Measurements from ENCODE around the gene PLCB1.
"Not testable (repeated sequence)": the region's sequence is repeated elsewhere in the genome, so short reads cannot be mapped to it uniquely, and the experiment has no call there.

The PLCB1 gene

DNA sequence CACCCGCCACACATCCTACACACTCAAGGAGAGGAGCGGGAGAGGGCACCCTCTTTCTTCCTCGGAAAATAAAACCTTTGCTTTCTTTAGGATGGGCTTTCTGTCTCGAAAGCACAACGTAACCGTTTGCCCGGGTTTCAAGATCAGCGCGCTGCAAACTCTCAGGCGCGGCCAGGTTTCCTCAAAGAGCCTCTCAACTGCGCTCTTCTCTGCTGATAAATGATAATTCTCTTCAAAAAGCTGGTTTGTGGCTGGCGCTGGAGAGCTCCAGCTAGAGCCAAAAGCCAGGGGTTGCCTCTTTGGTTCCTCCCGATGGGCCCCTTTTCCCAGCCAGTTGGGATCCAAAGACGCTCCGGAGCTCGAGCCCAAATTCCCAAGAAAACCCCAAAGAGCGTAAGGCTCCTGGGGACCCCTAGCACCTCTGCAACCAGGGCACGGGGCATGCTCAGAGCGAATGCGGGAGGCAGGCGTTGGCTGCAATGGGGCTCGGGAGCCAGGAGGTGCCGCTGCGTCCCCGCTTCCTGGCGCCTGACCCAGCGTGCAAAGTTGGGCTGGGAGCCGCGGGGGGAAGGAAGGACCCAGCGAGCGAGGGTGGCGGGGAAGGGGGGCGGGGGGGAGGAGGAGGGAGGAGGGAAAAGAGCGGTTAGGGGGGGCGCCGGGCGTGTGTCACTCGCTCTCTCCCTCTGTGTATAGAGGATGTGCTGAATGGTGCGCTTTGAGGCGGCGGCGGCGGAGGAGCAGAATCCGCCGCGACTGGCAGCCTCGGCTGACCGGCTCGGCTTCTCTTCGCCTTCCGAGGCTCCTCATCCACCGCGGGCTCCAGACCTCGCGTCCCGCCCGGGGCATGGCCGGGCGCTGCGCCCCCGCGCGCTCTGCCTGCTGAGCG lies at the start of gene PLCB1:
TSS of gene PLCB1 (plus strand) at position 669 of the 886 bp plus-strand sequence. CDS start 386 bp downstream, outside the sequence.
- peak; percentile 52 to 56 for DNase-seq (ENCODE audit: low read depth in 2 of 2)

DNA sequence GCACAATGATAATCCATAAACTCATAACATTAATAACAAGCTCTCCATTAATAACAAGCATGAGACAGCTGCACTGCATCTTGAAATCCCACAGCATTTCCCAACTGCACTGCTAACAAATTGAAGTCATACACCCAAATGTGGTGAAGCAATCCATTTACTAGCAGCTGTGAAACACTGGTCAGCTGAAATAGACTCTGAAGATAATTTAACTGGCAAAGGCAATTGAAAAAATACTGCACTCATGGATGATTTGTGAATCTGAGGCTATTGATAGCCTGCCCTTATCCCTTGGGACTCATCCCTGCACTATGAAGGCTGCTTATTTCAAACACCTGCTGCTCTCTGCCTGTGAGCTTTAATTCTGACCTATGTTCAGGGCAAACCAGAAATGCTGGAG lies 49.1 kb upstream of the PLCB1 start:
- DNase-seq (ENCODE audit: low read depth in 2 of 2) = no peak

DNA sequence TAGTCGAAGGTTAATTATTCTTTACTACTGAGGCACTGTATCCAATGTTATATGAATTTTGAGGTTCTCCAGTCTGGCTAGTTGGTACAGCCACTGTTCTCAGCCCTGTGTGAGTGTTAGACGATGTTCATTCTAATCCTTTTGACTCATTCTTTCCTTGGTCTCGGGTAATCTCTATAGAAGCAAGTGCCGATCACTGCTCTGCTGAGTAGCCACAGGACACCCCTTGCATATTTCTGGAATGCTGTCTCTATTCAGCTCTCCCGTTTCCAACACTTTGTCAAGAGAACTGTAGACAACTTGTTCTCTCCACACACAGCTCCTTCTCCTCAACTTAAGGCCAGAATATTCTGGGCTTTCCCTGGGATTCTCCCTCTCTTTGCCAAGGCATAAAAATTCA lies 42.4 kb upstream of the PLCB1 start:
- DNase-seq (ENCODE audit: low read depth in 2 of 2) = no peak

DNA sequence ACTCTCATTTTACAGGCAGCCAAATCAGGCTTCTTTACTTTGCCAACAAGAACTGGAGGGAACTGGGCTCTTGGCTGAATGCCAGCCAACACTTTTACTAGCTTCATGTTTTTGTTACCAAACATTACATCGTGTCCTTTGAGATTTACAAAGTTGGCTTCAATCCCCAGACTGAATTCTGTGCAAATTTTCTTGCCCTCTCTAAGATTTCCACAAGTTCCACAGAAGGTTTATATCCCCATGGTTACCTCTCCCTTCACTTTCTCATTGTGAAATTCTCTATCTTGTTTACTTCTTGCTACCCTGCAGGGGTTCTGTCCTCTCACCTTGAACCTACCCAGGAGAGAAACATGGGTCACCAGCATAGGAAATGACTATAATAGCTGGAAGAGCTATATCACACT lies 37.6 kb upstream of the PLCB1 start:
- DNase-seq (ENCODE audit: low read depth in 2 of 2) = no peak

DNA sequence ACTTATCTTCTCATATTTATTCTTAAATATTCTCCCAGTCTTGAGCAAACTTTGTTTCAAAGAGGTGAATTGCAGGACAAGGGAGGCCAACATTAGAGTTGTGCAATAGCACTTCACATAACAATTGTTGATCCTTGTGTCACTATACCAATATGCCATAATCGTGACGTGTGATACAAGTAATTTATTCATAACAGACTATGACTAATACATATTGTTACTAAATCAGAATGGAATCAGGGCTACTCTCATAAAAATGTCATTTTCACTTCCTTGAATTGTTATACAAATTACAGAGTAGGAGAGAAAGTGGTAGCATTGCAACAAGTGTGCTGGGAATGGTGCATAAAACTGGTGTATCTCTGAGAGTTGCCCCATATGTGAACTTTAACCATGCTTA lies 37.2 kb upstream of the PLCB1 start:
- DNase-seq (ENCODE audit: low read depth in 2 of 2) = no peak

DNA sequence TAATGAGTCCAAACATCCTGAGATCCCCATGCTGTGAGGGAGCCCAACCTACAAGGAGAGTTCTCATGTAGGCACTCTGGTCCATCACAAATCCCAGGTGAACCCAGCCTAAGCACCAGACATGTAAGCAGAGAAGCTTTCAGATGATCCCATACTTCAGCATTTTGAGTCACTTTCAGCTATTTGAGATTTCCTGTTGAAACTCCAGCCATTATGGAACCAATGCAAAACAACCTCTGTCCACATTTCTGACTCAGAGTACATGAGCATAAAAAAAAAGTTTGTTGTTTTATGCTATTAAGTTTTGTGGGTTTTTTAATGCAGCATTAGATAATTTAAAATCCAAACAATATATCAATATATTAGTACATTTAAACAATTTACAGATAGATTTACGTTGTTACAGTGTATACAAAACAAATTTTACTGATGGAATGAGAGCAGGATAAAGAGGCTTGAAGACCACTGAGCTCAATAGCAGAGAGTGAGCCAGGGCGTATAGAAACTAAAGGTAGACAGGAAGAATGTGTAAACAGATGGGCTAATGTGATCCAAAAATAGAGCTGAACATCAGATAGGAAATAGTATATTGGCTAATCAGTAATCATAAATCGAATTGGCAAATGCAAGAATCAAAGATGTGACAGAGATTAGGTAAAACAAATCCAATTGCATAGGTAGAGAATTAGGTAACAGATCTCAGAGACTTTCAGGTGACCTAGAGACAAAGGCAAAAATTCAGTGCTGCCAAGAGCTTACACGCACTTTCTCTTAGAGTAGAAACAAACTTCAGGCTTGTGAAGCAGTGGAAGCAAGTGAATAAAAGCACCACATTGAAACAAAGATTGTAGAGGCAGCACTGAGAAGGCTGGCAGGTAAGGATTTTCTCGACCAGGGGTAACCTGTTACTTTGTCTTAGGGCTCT lies 36.2 kb upstream of the PLCB1 start:
- DNase-seq (ENCODE audit: low read depth in 2 of 2) = no peak

DNA sequence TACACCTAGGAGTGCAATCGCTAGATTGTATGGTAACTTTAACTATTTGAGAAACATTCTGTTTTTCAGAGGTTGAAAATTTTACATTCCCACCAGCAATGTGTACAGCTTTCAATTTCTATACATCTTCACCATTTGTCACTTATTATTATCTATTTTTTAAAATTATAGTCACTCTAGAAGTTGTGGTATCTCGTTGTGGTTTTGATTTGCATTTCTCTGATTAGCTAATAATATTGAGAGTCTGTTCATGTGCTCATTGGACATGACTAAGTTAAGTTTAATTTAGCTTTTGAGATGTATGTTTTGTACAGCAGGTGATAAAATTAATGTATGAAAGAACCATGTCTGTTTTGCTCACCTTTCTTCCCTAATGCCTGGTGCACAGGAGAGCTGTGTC lies 34.8 kb upstream of the PLCB1 start:
- no peak for DNase-seq (ENCODE audit: low read depth in 2 of 2)

DNA sequence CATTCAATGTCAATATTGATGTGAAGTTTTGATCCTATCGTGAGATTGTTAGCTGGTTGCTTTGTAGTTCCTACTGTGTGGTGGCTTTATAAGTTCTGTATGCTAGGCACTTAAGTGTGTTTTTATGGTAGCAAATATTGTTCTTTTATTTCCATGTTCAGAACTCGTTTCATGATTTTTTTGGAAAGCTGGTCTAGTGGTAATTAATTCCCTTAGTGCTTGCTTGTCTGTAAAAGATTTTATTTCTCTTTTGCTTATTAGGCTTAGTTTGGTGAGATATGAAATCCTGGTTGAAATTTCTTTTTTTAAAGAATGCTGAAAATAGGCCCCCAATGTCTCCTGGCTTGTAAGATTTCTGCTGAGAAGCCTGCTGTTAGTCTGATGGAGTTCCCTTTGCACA lies 27.8 kb upstream of the PLCB1 start:
- no peak for DNase-seq (ENCODE audit: low read depth in 2 of 2)

DNA sequence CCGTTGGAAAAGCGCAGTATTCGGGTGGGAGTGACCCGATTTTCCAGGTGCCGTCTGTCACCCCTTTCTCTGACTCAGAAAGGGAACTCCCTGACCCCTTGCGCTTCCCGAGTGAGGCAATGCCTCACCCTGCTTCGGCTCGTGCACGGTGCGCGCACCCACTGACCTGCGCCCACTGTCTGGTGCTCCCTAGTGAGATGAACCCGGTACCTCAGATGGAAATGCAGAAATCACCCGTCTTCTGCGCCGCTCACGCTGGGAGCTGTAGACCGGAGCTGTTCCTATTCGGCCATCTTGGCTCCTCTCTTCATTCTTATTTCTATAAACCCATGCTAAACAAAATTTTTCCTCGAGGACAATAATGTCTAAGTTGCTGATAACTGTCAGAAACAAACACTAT lies 17.5 kb upstream of the PLCB1 start:
- not testable (repeated sequence) for DNase-seq (ENCODE audit: low read depth in 2 of 2)

DNA sequence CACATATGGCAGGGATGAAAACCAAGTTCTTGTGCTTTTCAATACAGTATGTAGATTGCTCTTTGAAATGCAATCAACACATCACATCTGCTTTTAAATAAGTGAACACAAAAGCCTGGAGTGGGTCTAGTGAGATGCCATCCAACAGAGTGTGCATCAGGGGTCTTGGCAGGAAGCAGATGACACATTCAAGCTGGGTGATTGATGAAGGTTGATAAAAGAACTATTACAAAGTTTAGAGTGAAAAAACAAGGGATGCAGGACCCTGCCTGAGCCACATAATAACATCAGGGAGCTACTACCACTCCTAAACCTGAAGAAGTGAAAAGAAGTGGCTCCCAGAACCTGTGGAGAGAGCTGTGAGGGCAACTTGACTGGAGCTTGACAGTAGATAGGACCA lies 16.6 kb upstream of the PLCB1 start:
- DNase-seq (ENCODE audit: low read depth in 2 of 2) = no peak

DNA sequence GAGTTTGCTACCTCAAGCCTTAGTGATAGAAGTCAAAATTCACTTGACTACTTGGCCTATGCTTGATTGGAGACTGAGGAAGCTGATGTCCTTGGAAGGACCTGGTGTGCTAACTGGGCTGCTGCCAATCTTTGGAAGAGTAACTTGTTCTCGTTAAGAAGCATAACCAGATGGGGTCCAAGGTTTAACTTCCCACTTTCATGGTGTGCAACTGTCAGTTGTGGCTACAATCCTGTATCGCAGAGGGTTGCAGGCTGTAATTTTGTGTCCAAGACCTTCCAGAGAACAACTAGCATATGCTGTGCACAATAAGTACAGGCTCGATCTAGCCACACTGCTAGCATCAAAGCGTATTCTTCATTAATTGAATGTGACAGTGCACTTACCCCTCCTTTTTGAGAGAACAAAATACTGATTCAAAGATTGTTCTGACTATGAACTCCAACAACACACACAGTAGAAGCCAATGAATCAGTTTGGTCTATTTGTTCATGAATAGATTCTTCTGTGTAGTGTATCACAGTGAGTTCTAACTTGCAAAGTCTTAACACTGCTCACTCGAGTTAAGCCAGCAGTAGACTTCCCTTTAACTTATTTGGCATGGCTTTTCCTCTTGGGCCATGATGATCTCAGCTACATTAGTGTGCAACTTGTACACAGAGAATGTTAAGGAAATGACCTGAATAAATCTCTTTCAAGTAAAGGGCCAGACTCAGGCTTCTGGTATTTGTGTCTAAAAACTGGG lies 15.8 kb upstream of the PLCB1 start:
- DNase-seq (ENCODE audit: low read depth in 2 of 2) = no peak

DNA sequence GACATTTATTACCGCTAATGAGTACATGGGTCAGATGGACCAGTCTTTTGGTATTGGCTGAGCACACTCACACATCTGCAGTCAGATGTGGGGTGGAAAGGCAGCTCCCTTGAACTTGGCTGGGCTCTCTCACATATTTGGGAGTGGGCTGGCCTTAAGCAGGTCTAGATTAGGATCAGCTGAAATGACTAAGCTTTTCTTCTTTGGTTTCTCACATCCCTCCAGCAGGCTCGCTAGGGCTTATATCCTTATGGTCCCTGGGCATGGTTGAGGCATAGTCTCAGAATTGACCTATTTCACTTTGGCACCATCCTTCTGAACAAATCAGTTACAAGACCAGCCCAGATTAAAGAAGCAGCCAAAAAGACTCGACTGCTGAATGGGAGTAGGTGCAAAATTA lies 14.4 kb upstream of the PLCB1 start:
- DNase-seq (ENCODE audit: low read depth in 2 of 2) = no peak

DNA sequence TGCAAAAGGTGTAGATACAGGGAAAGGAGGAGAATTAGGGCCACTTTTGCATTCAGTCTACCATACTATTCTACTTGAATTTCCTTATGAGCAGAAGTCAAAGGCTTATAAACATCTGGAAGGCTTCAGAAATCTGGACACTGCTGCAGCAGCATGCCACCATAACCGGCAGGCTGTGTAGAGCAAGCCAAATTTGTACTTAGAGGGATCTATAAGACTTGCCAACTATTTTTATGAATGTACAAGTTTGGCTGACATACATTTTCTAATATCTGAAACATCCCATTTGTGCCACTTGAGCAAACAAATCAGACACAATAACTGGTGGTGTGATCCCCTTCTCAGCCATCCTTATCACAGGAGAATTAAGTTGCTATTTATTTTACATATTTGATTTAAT lies 14.0 kb upstream of the PLCB1 start:
- DNase-seq (ENCODE audit: low read depth in 2 of 2) = no peak

DNA sequence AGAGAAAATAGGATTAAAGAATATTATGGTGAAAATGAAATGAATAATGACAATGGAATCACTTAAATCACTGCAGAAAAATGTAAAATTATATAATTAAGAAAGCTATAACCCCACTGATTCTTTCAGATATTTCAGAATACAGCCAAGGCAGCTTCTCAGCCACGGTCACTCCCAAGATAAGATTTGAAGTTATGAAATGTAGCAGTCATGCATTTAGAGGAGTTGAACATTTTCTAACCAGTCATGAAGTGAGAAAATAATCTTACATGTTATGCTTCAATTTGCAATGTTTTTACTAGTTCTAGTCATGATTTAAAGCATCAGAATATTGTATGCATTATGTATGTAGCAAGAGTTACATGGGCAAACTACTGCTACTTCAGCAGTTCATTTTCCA lies 13.3 kb upstream of the PLCB1 start:
- no peak for DNase-seq (ENCODE audit: low read depth in 2 of 2)

DNA sequence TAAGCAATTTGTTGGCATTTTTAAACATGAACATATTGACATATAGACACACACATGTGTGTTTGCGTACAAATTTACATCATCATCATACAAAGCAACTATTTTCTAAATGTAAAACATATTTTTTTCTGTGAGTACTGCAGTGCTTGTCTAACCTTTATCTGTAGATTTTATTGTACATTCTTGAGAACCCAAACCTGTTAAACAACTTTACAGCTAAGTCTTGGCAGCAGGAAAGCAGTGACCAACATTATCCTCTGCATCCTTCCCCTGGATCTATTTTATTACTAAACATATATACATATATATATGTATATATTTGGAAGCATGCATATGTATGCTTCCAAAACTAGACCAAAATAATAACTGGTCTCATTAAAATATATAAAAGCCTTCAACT lies 10.4 kb upstream of the PLCB1 start:
- no peak for DNase-seq (ENCODE audit: low read depth in 2 of 2)

DNA sequence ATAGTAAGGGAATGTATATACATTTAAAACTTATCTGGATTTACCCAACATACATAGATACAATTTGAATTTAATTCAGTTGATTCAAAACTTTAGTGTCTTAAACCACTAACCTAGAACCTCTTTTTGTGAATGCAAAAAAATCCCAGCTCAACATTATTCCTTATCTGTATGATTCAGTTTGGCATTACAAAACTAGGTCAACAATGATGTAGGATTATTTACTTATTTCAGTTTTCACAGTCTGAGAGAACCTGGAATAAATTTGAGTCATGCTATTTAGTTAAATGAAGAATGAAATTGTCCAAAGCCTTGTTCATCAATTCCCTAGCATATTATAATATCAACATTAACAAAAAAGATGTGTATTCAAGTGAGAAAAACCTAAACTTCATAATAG lies 7.4 kb upstream of the PLCB1 start:
- no peak for DNase-seq (ENCODE audit: low read depth in 2 of 2)

DNA sequence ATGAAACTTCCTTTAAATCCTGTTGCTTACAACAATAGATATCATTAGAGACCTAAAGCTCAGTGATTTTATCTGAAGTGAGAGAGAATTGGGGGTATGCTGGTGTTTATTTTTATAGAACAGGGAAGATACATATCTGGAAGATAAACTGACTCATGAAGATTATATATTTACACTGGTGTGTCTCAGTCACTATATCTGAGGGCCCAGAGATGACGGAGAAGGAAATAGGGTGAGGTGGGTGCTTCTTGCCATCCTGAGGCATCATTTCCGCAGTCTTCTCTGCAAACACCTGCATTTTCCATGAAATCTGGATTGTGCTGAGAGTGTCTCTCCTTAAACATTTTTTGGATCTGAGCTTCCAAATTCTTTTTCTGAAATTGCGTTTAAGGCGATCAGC lies 5.9 kb upstream of the PLCB1 start:
- no peak for DNase-seq (ENCODE audit: low read depth in 2 of 2)

DNA sequence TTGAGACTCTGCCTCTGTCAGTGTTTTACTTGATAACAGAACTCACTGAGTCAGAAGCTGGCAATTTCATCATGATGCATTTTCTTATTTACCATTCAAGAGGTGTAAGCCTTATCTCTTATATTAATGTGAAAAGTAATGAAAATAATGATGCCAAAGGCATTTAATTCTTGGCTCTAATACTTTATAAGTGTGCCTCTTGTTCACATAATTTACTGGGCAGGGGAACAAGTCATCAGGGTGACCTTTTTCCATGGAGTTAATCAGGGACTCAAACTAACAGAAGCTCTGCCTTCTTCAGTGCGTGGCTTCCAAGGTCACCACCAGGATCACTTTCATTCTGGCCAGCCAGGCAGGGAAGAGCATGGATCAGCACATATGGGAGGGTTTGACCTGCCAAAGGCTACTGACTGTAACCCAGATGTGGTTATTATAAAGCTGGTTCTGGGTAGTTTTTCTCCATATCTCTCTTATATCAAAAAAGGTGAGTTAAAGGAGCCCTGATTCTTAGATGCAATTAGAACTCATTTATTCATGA lies 5.2 kb upstream of the PLCB1 start:
- no peak for DNase-seq (ENCODE audit: low read depth in 2 of 2)

DNA sequence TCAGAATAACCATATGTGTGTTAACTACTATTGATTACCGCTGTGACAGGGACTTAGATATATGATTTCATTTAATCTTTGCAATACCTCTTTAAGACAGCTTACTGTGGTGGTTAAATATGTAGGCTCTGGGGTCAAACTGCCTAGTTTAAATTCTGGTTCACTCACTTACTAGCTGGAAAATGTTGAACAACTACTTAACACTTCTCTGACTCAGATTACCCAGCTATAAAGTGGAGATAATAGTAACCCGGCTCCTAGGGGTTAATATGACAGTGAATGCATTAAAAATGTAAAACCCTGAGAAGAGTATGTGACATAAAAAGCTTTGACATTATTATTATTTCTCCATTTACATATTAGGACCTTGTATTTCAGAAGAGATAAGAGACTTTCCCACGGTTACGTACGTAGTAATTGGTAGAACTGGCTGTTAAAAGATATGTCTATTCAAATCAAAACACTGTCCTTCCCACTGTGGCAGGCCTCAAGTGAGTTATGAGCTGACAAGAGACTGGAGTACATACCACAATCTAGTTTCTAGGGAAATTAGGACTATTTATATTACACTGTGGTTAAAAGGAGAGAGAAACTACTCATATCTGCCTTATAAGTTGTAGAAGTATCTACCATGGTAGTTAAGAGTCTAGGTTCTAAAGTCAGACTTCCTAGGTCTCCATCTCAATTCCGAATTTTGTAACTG lies 4.4 kb upstream of the PLCB1 start:
- DNase-seq (ENCODE audit: low read depth in 2 of 2) = no peak

DNA sequence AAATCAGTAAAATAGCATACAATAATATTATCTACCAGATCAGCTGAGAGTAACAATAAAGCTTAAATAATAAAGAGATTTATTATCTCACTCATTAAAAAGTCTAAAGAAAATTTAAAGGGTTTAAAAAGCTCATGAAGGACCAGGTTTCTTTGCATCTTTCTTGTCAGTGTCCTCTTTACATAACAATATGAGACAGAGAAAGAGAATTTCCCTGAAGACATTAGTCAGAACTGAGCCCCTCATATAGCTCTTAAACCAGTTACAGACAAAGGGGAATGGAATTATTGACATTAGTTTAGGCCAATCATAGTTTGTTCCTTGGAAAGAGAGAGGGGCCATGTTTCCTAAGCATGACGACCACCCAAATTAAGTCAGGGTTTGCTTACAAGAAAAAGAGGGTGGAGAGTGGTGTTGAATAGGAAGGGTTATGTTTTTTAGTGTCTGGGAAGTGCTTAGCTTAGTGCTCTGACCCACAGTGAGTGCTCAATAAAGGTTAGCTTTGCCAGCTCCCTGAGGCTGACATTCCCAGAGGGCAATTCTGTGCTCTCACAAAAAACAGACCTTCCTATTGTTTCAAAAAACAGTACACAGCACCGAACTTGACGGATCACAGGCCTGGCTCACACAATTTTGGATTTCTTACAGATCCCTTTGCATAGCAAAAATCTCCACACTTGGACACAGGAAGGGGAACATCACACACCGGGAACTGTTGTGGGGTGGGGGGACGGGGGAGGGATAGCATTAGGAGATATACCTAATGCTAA lies 3.6 kb upstream of the PLCB1 start:
- DNase-seq (ENCODE audit: low read depth in 2 of 2) = no peak
